Measurements from ENCODE around the gene ATXN1. TPM values are rescaled to one million over a fixed set of nuclear protein-coding genes. Genes with fewer than 3 reads are reported as not detected.

ATXN1 gene
- total RNA-seq, 5 donors from 2014 or later (not counting 1 experiment from before 2014, with no cell fraction given), result 65.1 to 101 (median 77.5) TPM

DNA sequence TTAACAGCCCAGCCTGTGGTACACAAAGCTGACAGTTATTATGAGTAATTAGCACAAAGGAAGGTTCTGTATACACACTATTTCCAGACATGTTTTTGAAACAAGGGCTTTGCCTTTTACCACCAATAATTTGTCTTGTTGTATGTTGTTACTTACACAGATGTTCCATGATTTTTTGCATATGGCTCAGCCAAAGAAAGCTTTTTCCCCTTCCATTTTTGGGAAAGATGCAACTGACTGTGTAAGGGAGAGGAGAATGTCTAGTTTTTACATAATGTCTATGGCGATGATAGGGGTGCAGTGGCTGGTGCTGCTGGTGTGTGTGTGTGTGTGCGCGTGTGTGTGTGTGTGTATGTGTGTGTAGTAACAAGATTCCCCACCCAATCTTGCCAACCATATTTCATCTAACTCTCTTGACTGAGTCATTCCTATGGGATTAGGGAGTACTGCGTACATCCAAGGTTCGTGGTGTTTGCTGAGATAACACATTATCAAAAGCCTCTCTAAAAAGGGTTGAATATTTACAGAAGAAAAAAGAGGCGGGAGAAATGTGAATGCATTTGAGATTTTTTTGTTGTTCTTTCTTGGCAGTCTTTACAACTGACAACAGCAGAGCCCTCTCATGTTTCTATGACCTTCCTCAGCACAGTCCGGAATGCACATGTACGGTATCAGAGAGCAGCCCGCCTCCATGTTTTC, 330.7 kb downstream of the ATXN1 start:
- no peak overlapping the region for H3K4me3 Mint-ChIP-seq
- DNase-seq (no peak), ATAC-seq (replicated peaks in 1 of 4) (no peak)
- H3K9me3 ChIP-seq, result no peaks in the 10 kb centered on the region
- no peaks in the 10 kb centered on the region for H3K27me3 Mint-ChIP-seq
- H3K36me3 Mint-ChIP-seq, result peaks cover 43% of the 10 kb centered on the region
- H3K27me3 ChIP-seq (replicated peaks in 1 of 2; ENCODE audit: control insufficient read depth in 2 of 2, extremely low read depth in 1 of 2, insufficient read depth in 2 of 2, low read length in 1 of 2), result no peaks in the 10 kb centered on the region
- H3K4me1 Mint-ChIP-seq, result peaks cover 30 to 57% (median 34%) of the 10 kb centered on the region in 3 donors
- peaks cover 0 to 10% of the 10 kb centered on the region in 2 experiments for H3K4me1 ChIP-seq (ENCODE audit: control insufficient read depth in 1 of 2, extremely low read depth in 1 of 2, insufficient read depth in 2 of 2, low read length in 2 of 2)
- H3K36me3 ChIP-seq (ENCODE audit: control insufficient read depth in 2 of 2, extremely low read depth in 1 of 2, insufficient read depth in 1 of 2, low read length in 1 of 2), result peaks cover 0 to 3% of the 10 kb centered on the region in 2 donors
- H3K9me3 Mint-ChIP-seq, result no peaks in the 10 kb centered on the region
- no peak overlapping the region for H3K27ac Mint-ChIP-seq
- H3K4me3 ChIP-seq (ENCODE audit: control insufficient read depth in 1 of 2, extremely low read depth in 1 of 2, low read length in 1 of 2), result no peak overlapping the region
- no peak overlapping the region for H3K27ac ChIP-seq (ENCODE audit: low read length)
- ChIA-PET POLR2A (no interaction called here), CTCF (interaction anchor here in 1 of 2 donors (0.5 to 0.7 kb wide), 2 partner anchors 44 to 49 kb away, joined by 4 to 10 read pairs; no protein-coding TSS in a partner anchor)
- WGBS (ENCODE audit: insufficient coverage), result no CpG with 5 or more reads among the region's 9 CpGs

DNA sequence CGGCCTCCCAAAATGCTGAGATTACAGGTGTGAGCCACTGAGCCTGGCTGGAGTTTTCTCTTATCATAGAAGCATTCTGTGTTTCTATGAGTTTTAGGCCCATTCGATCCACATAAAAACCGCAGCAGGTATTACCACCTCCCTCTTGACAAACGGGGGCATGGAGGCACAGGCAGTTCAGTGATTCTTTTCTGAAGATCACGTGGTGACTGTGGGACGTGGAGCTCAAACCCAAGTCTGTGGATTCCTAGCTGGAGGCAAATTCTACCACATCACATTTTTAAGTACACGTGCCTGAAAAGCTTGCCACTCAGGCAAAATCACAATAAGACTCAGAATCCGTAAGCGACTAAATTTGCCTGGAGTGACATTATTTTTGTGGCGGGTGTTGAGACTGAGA, 331.6 kb downstream of the ATXN1 start:
- DNase-seq (no peak), ATAC-seq (replicated peaks in 1 of 4) (no peak)
- Mint-ChIP-seq H3K27me3 (no peaks in the 10 kb centered on the region), H3K36me3 (peaks cover 37% of the 10 kb centered on the region), H3K4me1 (peaks cover 21 to 50% (median 32%) of the 10 kb centered on the region in 3 donors), H3K27ac (no peak overlapping the region), H3K9me3 (no peaks in the 10 kb centered on the region), H3K4me3 (no peak overlapping the region)
- Histone ChIP-seq H3K9me3 (no peaks in the 10 kb centered on the region), H3K36me3 (ENCODE audit: control insufficient read depth in 2 of 2, extremely low read depth in 1 of 2, insufficient read depth in 1 of 2, low read length in 1 of 2) (peaks cover 0 to 3% of the 10 kb centered on the region in 2 donors), H3K4me3 (ENCODE audit: control insufficient read depth in 1 of 2, extremely low read depth in 1 of 2, low read length in 1 of 2) (no peak overlapping the region), H3K27me3 (replicated peaks in 1 of 2; ENCODE audit: control insufficient read depth in 2 of 2, extremely low read depth in 1 of 2, insufficient read depth in 2 of 2, low read length in 1 of 2) (no peaks in the 10 kb centered on the region), H3K27ac (ENCODE audit: low read length) (no peak overlapping the region), H3K4me1 (ENCODE audit: control insufficient read depth in 1 of 2, extremely low read depth in 1 of 2, insufficient read depth in 2 of 2, low read length in 2 of 2) (peaks cover 0 to 2% of the 10 kb centered on the region in 2 experiments)
- 100% methylated on average over 3 of the region's 10 CpGs for WGBS (ENCODE audit: insufficient coverage)
- CTCF ChIA-PET, result interaction anchor here in 1 of 2 donors (0.7 kb wide), 1 partner anchor 35 kb away, joined by 13 read pairs; no protein-coding TSS in a partner anchor
- POLR2A ChIA-PET, result no interaction called here

DNA sequence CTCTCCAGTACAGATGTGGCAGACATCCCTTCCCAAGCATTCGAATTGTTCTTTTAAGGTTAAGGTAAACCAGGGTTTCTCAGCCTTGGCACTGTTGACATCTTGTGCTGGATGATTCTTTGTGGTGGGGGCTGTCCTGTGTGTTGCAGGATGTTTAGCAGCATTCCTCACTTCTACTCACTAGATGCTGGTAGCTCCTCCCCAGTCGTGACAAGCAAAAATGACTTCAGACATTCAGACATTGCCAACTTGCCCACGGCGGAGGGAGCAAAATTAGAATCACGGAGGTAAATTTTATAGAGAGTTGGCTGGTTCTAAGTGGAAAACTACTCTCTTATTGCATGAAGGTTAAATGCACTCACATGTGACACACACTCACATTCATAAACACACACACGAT, 334.1 kb downstream of the ATXN1 start:
- Mint-ChIP-seq H3K4me3 (no peak overlapping the region), H3K27ac (peak overlapping the region in 1 of 2 donors; percentile 52), H3K4me1 (peaks cover 19 to 48% (median 39%) of the 10 kb centered on the region in 3 donors), H3K36me3 (peaks cover 37% of the 10 kb centered on the region), H3K27me3 (no peaks in the 10 kb centered on the region), H3K9me3 (no peaks in the 10 kb centered on the region)
- WGBS (ENCODE audit: insufficient coverage), result 100% methylated on average over 1 of the region's 6 CpGs
- ATAC-seq (replicated peaks in 1 of 4) (no peak), DNase-seq (no peak)
- Histone ChIP-seq H3K4me1 (ENCODE audit: control insufficient read depth in 1 of 2, extremely low read depth in 1 of 2, insufficient read depth in 2 of 2, low read length in 2 of 2) (peaks cover 0 to 14% of the 10 kb centered on the region in 2 experiments), H3K4me3 (ENCODE audit: control insufficient read depth in 1 of 2, extremely low read depth in 1 of 2, low read length in 1 of 2) (no peak overlapping the region), H3K36me3 (ENCODE audit: control insufficient read depth in 2 of 2, extremely low read depth in 1 of 2, insufficient read depth in 1 of 2, low read length in 1 of 2) (peaks cover 0 to 3% of the 10 kb centered on the region in 2 donors), H3K27ac (ENCODE audit: low read length) (no peak overlapping the region), H3K9me3 (no peaks in the 10 kb centered on the region), H3K27me3 (replicated peaks in 1 of 2; ENCODE audit: control insufficient read depth in 2 of 2, extremely low read depth in 1 of 2, insufficient read depth in 2 of 2, low read length in 1 of 2) (no peaks in the 10 kb centered on the region)
- ChIA-PET POLR2A (interaction anchor here in 1 of 2 donors (0.6 kb wide), 1 partner anchor 12 kb away, joined by 3 read pairs; no protein-coding TSS in a partner anchor), CTCF (no interaction called here)

DNA sequence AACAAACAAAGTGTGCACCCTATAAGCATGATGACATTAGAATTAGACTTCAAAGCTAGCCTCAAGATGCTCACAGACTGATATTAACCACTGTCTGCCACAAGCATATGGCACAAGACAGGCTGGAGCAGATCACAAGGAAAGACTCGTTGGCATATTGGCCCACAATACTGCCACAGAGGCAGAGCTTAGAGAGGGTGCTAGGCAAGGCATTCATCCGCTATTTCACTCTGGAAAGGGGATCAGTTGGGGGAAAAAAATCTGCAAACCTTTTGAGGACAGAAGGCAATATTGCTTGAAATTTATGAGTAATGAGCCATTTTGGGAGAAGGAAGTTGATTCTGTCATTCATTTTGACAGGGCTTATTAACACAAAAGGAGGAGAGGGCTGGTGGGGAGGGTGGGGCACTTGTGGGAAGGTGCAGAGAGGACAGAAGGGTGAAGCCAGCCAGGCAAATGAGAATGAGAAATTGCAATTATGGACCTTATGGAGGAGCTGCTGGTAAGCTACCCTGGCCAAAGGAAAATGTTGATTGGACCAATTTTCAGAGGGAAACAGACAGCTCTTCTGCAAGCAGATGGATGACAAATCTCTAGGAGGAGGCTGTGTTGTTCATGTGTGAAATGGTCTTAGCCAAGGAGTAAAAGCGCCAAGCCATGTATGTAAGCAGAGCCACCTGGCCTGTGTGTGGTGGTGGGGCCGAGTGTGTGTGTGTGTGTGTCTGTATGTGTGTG, 335.2 kb downstream of the ATXN1 start:
- H3K4me3 Mint-ChIP-seq, result no peak overlapping the region
- no peaks in the 10 kb centered on the region for H3K27me3 Mint-ChIP-seq
- H3K27ac Mint-ChIP-seq, result peak overlapping the region in 1 of 2 donors; percentile 36
- Histone ChIP-seq H3K36me3 (ENCODE audit: control insufficient read depth in 2 of 2, extremely low read depth in 1 of 2, insufficient read depth in 1 of 2, low read length in 1 of 2) (peaks cover 0 to 3% of the 10 kb centered on the region in 2 donors), H3K9me3 (no peaks in the 10 kb centered on the region), H3K27me3 (replicated peaks in 1 of 2; ENCODE audit: control insufficient read depth in 2 of 2, extremely low read depth in 1 of 2, insufficient read depth in 2 of 2, low read length in 1 of 2) (no peaks in the 10 kb centered on the region), H3K4me1 (ENCODE audit: control insufficient read depth in 1 of 2, extremely low read depth in 1 of 2, insufficient read depth in 2 of 2, low read length in 2 of 2) (peaks cover 2 to 19% of the 10 kb centered on the region in 2 experiments), H3K27ac (ENCODE audit: low read length) (no peak overlapping the region), H3K4me3 (ENCODE audit: control insufficient read depth in 1 of 2, extremely low read depth in 1 of 2, low read length in 1 of 2) (no peak overlapping the region)
- no peak for ATAC-seq (replicated peaks in 1 of 4)
- peaks cover 30% of the 10 kb centered on the region for H3K36me3 Mint-ChIP-seq
- ChIA-PET POLR2A (no interaction called here), CTCF (no interaction called here)
- WGBS (ENCODE audit: insufficient coverage), result 91% methylated on average over 3 of the region's 4 CpGs
- DNase-seq, result no peak
- H3K9me3 Mint-ChIP-seq, result no peaks in the 10 kb centered on the region
- H3K4me1 Mint-ChIP-seq, result peaks cover 24 to 50% (median 47%) of the 10 kb centered on the region in 3 donors

DNA sequence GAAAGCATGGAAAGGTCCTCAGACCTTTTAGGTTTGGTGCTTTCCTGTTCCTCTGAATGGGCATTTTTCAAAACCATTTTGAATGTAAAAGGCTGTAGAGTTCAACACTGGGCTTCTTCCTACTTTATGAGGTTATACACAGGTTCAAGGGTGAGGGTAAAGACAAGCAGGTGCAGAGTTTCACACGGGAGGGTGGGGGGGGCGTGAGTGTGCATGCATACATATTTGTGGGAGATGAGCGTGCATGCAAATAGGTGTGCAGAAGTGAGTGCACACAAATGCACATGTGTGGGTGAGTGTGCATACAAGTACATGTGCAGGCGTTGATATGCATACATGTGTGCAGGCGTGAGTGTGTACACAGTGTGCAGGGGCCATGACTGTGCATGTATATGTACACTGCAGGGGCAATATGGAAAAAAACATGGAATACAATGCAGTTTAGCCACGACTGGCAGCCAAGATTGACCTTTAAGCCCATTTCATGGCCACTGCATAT, 339.7 kb downstream of the ATXN1 start:
- H3K9me3 ChIP-seq, result no peaks in the 10 kb centered on the region
- Mint-ChIP-seq H3K27me3 (no peaks in the 10 kb centered on the region), H3K27ac (peak overlapping the region; percentile 88 to 95), H3K4me1 (peaks cover 46 to 67% (median 65%) of the 10 kb centered on the region in 3 donors), H3K36me3 (peaks cover 16% of the 10 kb centered on the region), H3K4me3 (peak overlapping the region; percentile 69 to 75 (median 72)), H3K9me3 (no peaks in the 10 kb centered on the region)
- peak overlapping the region in 1 of 2 donors; percentile 28 for H3K4me3 ChIP-seq (ENCODE audit: control insufficient read depth in 1 of 2, extremely low read depth in 1 of 2, low read length in 1 of 2)
- no peaks in the 10 kb centered on the region for H3K36me3 ChIP-seq (ENCODE audit: control insufficient read depth in 2 of 2, extremely low read depth in 1 of 2, insufficient read depth in 1 of 2, low read length in 1 of 2)
- CTCF ChIA-PET, result interaction anchor here (0.8 to 1.9 kb wide), 8 partner anchors 12 to 279 kb away, joined by 3 to 6 read pairs (median 4); no protein-coding TSS in a partner anchor
- WGBS (ENCODE audit: insufficient coverage), result 48% methylated on average over 5 of the region's 6 CpGs
- H3K4me1 ChIP-seq (ENCODE audit: control insufficient read depth in 1 of 2, extremely low read depth in 1 of 2, insufficient read depth in 2 of 2, low read length in 2 of 2), result peaks cover 2 to 36% of the 10 kb centered on the region in 2 experiments
- H3K27ac ChIP-seq (ENCODE audit: low read length), result peak overlapping the region; percentile 85
- POLR2A ChIA-PET, result interaction anchor here (0.6 to 1.9 kb wide), 9 partner anchors 15 to 759 kb away, joined by 3 to 12 read pairs (median 4); partner anchors contain the start of genes ATXN1 (in 1 of the 2) and DTNBP1 (in 1 of the 2)
- ATAC-seq (replicated peaks in 1 of 4), result peak in 2 of 4 experiments; percentile 5
- H3K27me3 ChIP-seq (replicated peaks in 1 of 2; ENCODE audit: control insufficient read depth in 2 of 2, extremely low read depth in 1 of 2, insufficient read depth in 2 of 2, low read length in 1 of 2), result no peaks in the 10 kb centered on the region
- no peak for DNase-seq
